Mesenchymal stem cell (in vitro differentiated cells and primary cell): ENCODE measurements around the gene ANKRD36C.
"Not testable (repeated sequence)": the region's sequence is repeated elsewhere in the genome, so short reads cannot be mapped to it uniquely, and the experiment has no call there.

Source experiments
- DNase-seq: peaks from one replicate; pipeline ENCODE4 v3.0.0-alpha.2; 2013
- H2AFZ ChIP-seq: one replicate; pipeline ENCODE4 v1.6.1; 2013; ENCODE audit warnings: low read depth, mild to moderate bottlenecking, control low read depth, inconsistent platforms, low read length, moderate library complexity
- H2AK5ac ChIP-seq: 2 replicates; pipeline ENCODE4 v1.6.1; 2013; ENCODE audit warnings: low read length, moderate library complexity, mild to moderate bottlenecking, inconsistent platforms; ENCODE audit not compliant: severe bottlenecking
- H2BK120ac ChIP-seq: one replicate; pipeline ENCODE4 v1.6.1; 2013; ENCODE audit warnings: low read depth, mild to moderate bottlenecking, inconsistent platforms, low read length, moderate library complexity
- H2BK12ac ChIP-seq, 2 experiments: one replicate each; pipeline ENCODE4 v1.6.1; 2013; ENCODE audit warnings: inconsistent platforms in 2 of 2, low read length in 2 of 2, mild to moderate bottlenecking in 2 of 2, moderate library complexity in 2 of 2, control low read depth in 1 of 2
- H2BK15ac ChIP-seq: one replicate; pipeline ENCODE4 v1.6.1; 2013; ENCODE audit warnings: mild to moderate bottlenecking, low read depth, inconsistent platforms; ENCODE audit not compliant: poor library complexity, severe bottlenecking
- H2BK5ac ChIP-seq: 2 replicates; pipeline ENCODE4 v1.6.1; 2013; ENCODE audit warnings: low read depth, mild to moderate bottlenecking, low read length, control low read depth, inconsistent platforms; ENCODE audit not compliant: poor library complexity, severe bottlenecking
- H3K14ac ChIP-seq, 2 experiments: one replicate each; pipeline ENCODE4 v1.6.1; 2013; ENCODE audit warnings: inconsistent platforms in 2 of 2, low read length in 2 of 2, control low read depth in 1 of 2, mild to moderate bottlenecking in 1 of 2, moderate library complexity in 1 of 2
- H3K18ac ChIP-seq, 2 experiments: one replicate each; pipeline ENCODE4 v1.6.1; 2013; ENCODE audit warnings: inconsistent platforms in 2 of 2, low read length in 2 of 2, control low read depth in 1 of 2, low read depth in 1 of 2, mild to moderate bottlenecking in 1 of 2
- H3K23ac ChIP-seq, 2 experiments: one replicate each; pipeline ENCODE4 v1.6.1; 2013; ENCODE audit warnings: inconsistent platforms in 2 of 2, low read length in 2 of 2, mild to moderate bottlenecking in 2 of 2, moderate library complexity in 2 of 2, control low read depth in 1 of 2
- H3K27ac ChIP-seq: 2 replicates; pipeline ENCODE4 v1.5.1; 2013; ENCODE audit warnings: mild to moderate bottlenecking, moderate library complexity, low read length, control low read depth, inconsistent platforms; ENCODE audit not compliant: poor library complexity, severe bottlenecking
- H3K27me3 ChIP-seq, 2 experiments: 2 replicates each; pipeline versions ENCODE4 v1.6.1 to v1.7.0; 2013; ENCODE audit warnings: low read length in 2 of 2, mild to moderate bottlenecking in 2 of 2, moderate library complexity in 2 of 2, control low read depth in 1 of 2, inconsistent platforms in 1 of 2; ENCODE audit not compliant: control insufficient read depth in 1 of 2, insufficient read depth in 1 of 2
- H3K36me3 ChIP-seq, 2 experiments: 2 replicates each; pipeline versions ENCODE4 v1.6.1 to v1.7.0; 2013; ENCODE audit warnings: low read length in 2 of 2, control low read depth in 1 of 2, inconsistent platforms in 1 of 2, low read depth in 1 of 2, mild to moderate bottlenecking in 1 of 2; ENCODE audit not compliant: insufficient read depth in 2 of 2, control insufficient read depth in 1 of 2
- H3K4ac ChIP-seq, 2 experiments: one replicate each; pipeline ENCODE4 v1.6.1; 2013; ENCODE audit warnings: inconsistent platforms in 2 of 2, low read length in 2 of 2, mild to moderate bottlenecking in 2 of 2, moderate library complexity in 2 of 2, control low read depth in 1 of 2, low read depth in 1 of 2
- H3K4me1 ChIP-seq: 2 replicates; pipeline ENCODE4 v1.6.1; 2013; ENCODE audit warnings: low read depth, low read length, control low read depth; ENCODE audit not compliant: control insufficient read depth, insufficient read depth
- H3K4me2 ChIP-seq: 2 replicates; pipeline ENCODE4 v1.6.1; 2013; ENCODE audit warnings: low read length, mild to moderate bottlenecking, inconsistent platforms; ENCODE audit not compliant: poor library complexity, severe bottlenecking
- H3K4me3 ChIP-seq, 2 experiments: 2 replicates each; pipeline versions ENCODE4 v1.5.1 to v1.7.0; 2013; ENCODE audit warnings: low read length in 2 of 2, mild to moderate bottlenecking in 2 of 2, control low read depth in 1 of 2, low read depth in 1 of 2; ENCODE audit not compliant: insufficient read depth in 1 of 2
- H3K79me1 ChIP-seq: replicated peaks from 2 replicates; pipeline ENCODE4 v1.6.1; 2013; ENCODE audit warnings: mild to moderate bottlenecking, control low read depth, low read length, inconsistent platforms; ENCODE audit not compliant: poor library complexity, severe bottlenecking
- H3K9ac ChIP-seq: 2 replicates; pipeline ENCODE4 v1.7.0; 2013; ENCODE audit warnings: mild to moderate bottlenecking, low read length, moderate library complexity
- H3K9me3 ChIP-seq: 2 replicates; pipeline ENCODE4 v1.7.0; 2013; ENCODE audit warnings: mild to moderate bottlenecking, low read length; ENCODE audit not compliant: control insufficient read depth
- H4K8ac ChIP-seq: one replicate; pipeline ENCODE4 v1.6.1; 2013; ENCODE audit warnings: inconsistent platforms, mild to moderate bottlenecking, low read length, moderate library complexity
- H4K91ac ChIP-seq: one replicate; pipeline ENCODE4 v1.6.1; 2013; ENCODE audit warnings: mild to moderate bottlenecking, low read length, inconsistent platforms
- WGBS: methylation state at CpG from one replicate; pipeline ENCODE4 v1.1.7; 2013; ENCODE audit warnings: mixed read lengths; 5-methylcytosine and 5-hydroxymethylcytosine counted together

ANKRD36C gene

DNA sequence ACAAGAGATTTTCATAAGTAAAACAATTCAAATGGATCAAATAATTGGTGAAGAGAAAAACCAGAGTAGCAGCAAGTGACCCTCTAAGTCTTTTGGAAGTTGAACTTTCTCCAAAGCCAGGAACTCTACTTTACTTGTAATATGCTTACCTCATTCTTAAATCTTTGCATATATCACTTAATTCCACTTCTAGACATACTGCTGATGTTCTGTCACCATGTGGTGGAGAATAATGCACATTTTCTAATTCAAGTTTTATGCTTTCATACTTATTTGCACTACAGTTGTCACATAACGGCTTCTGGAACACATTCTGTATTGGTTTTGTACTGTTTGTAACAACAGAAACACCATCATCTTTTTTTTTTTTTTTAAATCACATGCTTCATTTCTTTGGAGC is 123.7 kb downstream of the ANKRD36C start:
- no CpG with 5 or more reads among the region's 1 CpG for WGBS
- not testable (repeated sequence) for H2AK5ac ChIP-seq

DNA sequence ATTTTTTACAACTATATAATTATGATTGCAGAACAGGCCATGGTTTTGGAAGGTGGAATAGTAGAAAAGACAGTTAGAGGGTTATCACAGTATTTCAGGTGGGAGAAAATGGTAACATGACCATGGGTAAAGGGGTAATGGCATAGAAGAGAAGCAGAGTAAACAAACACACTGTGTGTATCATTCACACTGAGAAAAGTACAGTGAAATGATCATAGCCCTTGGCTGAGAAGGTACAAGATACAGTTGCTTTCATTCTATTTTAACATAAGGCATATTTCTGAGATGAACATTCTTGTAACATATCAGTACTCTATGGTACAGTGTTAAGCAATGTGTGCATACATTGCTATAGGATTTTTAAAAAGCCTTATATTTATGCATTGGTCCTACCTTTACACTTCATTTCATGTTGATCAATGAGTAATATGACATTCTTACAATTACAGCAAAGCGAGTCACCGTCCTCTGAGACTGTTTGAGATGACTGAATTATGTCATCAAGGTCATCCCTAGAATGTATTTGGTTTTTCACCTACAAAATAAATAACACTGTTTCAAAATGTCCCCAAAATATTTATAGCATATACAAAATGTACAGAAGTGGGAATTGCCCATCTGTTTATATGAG is 124.5 kb downstream of the ANKRD36C start:
- not testable (repeated sequence) for H3K36me3 ChIP-seq, H3K9ac ChIP-seq, H3K27ac ChIP-seq, H3K14ac ChIP-seq, H2AFZ ChIP-seq, H4K91ac ChIP-seq, DNase-seq, H2AK5ac ChIP-seq, H3K4ac ChIP-seq, H3K4me2 ChIP-seq, H3K4me1 ChIP-seq, H3K9me3 ChIP-seq, H2BK12ac ChIP-seq, H3K79me1 ChIP-seq, H3K27me3 ChIP-seq, H2BK120ac ChIP-seq, H3K23ac ChIP-seq, H2BK15ac ChIP-seq, H3K4me3 ChIP-seq, H4K8ac ChIP-seq, H3K18ac ChIP-seq, H2BK5ac ChIP-seq
- no CpG with 5 or more reads among the region's 2 CpGs for WGBS

More for the DNA sequence above, 123.7 kb downstream of the ANKRD36C start:
- not testable (repeated sequence) for H3K9me3 ChIP-seq, H3K4me2 ChIP-seq, H2AFZ ChIP-seq, H3K4me3 ChIP-seq, H4K91ac ChIP-seq, H3K27ac ChIP-seq, H3K23ac ChIP-seq, H3K79me1 ChIP-seq, H3K9ac ChIP-seq, DNase-seq, H4K8ac ChIP-seq, H3K18ac ChIP-seq, H3K4ac ChIP-seq, H3K36me3 ChIP-seq, H3K27me3 ChIP-seq, H2BK120ac ChIP-seq, H2BK15ac ChIP-seq, H2BK5ac ChIP-seq, H3K14ac ChIP-seq, H3K4me1 ChIP-seq, H2BK12ac ChIP-seq

DNA sequence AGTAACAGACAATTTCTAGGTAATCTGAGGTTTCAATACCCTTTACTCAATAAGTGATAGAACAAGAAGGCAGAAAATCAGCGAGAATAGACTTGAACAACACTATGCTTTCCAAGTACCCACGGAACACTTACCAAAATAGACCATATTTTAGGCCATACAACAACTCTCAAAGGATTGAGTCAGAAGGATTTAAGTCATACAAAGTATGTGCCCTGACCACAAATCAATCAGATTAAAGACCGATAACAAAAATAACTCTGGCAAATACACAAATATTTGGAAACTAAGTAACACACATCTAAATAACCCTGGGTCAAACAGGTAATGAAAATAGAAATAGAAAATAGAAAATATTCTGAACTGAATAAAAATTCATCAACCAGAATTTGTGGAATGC is 129.5 kb downstream of the ANKRD36C start:
- not testable (repeated sequence) for H3K14ac ChIP-seq, H3K4me2 ChIP-seq, H3K9ac ChIP-seq, H2BK5ac ChIP-seq, H3K36me3 ChIP-seq, H2BK120ac ChIP-seq, H3K27me3 ChIP-seq, H3K4me1 ChIP-seq, H3K27ac ChIP-seq, H3K23ac ChIP-seq, H4K91ac ChIP-seq, H3K9me3 ChIP-seq, H2BK12ac ChIP-seq, H4K8ac ChIP-seq, H2AFZ ChIP-seq, DNase-seq, H2BK15ac ChIP-seq, H3K4ac ChIP-seq, H3K79me1 ChIP-seq, H3K4me3 ChIP-seq, H2AK5ac ChIP-seq, H3K18ac ChIP-seq
- 58% methylated on average over 1 of the region's 3 CpGs for WGBS

DNA sequence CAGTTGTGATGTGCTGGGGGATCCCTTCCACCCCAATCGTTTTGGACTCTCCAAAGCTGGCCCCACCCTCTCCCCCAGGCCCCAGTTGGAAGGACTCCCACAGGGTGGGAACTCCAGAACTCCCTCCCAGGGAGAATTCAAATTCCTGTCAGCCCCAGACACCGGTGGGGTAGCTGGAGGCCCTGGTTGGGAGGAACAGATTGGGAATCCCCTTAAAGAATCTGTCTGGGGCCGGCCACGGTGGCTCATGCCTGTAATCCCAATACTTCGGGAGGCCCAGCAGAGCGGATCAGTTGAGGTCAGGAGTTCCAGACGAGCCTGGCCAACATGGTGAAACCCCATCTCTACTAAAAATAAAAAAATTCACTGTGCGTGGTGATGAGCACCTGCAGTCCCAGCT is 155.5 kb downstream of the ANKRD36C start:
- no peak overlapping the region for H4K8ac ChIP-seq
- no peaks in the 10 kb centered on the region for H3K9me3 ChIP-seq
- H3K23ac ChIP-seq = no peak overlapping the region
- no peak overlapping the region for H2AK5ac ChIP-seq
- no peak overlapping the region for H3K4me2 ChIP-seq
- DNase-seq = no peak
- no peak overlapping the region for H3K4ac ChIP-seq
- WGBS = 97% methylated on average over 7 of the region's 8 CpGs
- H2BK5ac ChIP-seq = no peak overlapping the region
- no peaks in the 10 kb centered on the region for H3K27me3 ChIP-seq
- H2AFZ ChIP-seq = no peak overlapping the region
- no peaks in the 10 kb centered on the region for H3K79me1 ChIP-seq
- no peak overlapping the region for H2BK12ac ChIP-seq
- no peak overlapping the region for H3K27ac ChIP-seq
- no peak overlapping the region for H3K4me3 ChIP-seq
- no peak overlapping the region for H2BK120ac ChIP-seq
- no peak overlapping the region for H3K18ac ChIP-seq
- no peak overlapping the region for H3K9ac ChIP-seq
- no peak overlapping the region for H4K91ac ChIP-seq
- H3K36me3 ChIP-seq = peaks cover 14 to 52% of the 10 kb centered on the region in 2 experiments
- H3K14ac ChIP-seq = no peak overlapping the region
- no peaks in the 10 kb centered on the region for H3K4me1 ChIP-seq
- H2BK15ac ChIP-seq = no peak overlapping the region
